Occipital lobe (tissue), 2 donors: ENCODE results near the gene KNDC1. TPM values are rescaled to one million over a fixed set of nuclear protein-coding genes. Genes with fewer than 3 reads are reported as not detected.
"Not testable (repeated sequence)": the region's sequence is repeated elsewhere in the genome, so short reads cannot be mapped to it uniquely, and the experiment has no call there.

Source experiments
- DNase-seq: peaks from one replicate; lab custom pipeline; 2025; lab: John Stamatoyannopoulos, UW
- total RNA-seq: library from RNA; depleted of rRNA; stranded (reverse); fragments of >200 nt; gene quantifications from one replicate; pipeline ENCODE4 v1.2.3, GENCODE V29; 2014

Gene KNDC1
- total RNA-seq, 1 donor from 2014 or later = 5.9 TPM

GRCh38 chr10:133141144-133141957 is 18.7 kb upstream of the KNDC1 start:
- no peak for DNase-seq

GRCh38 chr10:133141958-133142340 is 18.1 kb upstream of the KNDC1 start:
- no peak for DNase-seq

GRCh38 chr10:133142523-133143199 is 17.4 kb upstream of the KNDC1 start:
- DNase-seq = no peak

DNA sequence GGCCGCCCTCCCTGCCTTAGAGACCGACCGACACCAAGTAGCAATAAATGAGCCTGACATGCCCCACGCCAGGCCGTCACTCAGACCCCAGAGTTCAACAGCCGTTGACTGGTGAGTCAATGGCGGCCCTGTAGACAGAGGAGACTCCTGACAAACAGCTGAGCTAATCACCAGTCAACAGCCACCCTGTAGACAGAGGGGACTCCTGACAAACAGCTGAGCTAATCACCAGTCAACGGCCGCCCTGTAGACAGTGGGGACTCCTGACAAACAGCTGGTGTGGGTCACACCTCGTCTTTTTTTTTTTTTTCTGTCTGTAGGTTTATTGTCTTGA is 16.9 kb upstream of the KNDC1 start:
- DNase-seq = no peak

DNA sequence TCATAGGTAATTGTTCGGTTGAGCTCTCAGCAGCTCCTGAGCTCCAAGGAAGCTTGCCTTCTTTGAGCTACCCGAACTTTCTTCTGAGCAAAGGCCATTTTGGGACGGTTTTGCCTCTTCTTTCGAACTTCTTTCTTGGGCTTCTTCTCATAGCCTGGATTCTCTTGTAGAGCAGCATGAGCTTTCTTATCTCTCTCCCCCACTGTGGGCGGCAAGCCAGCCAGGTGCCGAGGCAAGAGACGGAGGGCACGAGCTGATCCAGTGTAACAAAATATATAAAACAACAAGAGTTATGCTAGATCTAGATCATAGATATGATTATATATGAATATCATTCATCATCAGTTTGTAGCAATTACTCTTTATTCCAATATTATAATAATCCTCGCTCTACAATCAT is 16.5 kb upstream of the KNDC1 start:
- no peak for DNase-seq

GRCh38 chr10:133144771-133145170 is 15.2 kb upstream of the KNDC1 start:
- no peak for DNase-seq

GRCh38 chr10:133150226-133150625 is 9.8 kb upstream of the KNDC1 start:
- DNase-seq = no peak

DNA sequence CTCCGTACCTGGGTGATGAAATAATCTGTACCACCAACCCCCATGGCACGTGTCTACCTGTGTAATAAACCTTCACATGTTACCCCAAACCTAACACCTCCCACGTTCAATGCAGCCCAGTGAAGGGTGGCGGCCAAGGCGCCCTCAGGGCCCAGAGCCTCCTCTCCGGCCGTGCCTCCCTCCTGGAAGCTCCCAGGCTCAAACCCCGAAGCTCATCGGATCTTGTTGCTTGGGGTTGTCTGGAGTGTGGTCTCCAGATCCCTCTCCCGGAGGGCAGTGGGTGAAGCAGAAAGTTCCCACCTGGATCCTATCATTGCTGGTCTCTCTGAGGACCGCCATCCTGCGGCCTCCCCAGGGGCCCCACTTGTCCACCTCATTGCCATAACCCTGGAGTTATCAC is 9.4 kb upstream of the KNDC1 start:
- no peak for DNase-seq

DNA sequence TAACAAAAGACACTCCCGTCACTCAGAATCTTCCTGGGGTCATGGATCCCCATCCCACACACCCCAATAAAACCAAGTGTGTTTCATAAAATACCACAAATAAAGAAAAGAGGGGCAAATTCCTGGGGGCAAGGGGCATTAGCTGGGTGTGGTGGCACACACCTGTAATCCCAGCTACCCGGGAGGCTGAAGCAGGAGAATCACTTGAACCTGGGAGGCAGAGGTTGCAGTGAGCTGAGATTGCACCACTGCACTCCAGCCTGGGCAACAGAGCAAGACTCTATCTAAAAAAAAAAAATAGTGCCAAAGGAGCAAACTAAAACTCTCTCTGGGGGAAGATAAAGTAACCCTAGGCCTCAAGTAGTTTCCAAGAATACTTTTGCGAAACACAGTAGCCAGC is 8.9 kb upstream of the KNDC1 start:
- not testable (repeated sequence) for DNase-seq

- no peak for DNase-seq
These were observed 8.5 kb upstream of the KNDC1 start for GRCh38 chr10:133151543-133151972.

DNA sequence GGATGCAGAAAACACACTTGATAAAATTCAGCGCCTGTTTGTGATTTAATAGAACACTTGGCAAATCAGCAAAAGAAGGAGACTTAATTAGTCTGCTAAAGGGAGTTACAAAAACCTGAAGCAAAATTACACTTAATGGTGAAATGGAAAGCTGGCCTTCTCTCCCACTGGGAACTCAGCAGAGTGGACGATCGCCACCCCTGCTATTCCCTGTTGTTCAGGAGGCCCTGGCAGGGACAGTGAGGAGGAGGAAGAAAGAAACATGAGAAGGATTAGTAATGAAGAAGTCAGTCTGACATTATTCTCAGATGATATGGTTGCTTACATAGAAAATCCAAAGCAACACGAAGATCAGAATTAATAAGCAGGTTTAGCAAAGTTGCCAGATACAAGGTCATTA is 5.6 kb upstream of the KNDC1 start:
- no peak for DNase-seq

DNA sequence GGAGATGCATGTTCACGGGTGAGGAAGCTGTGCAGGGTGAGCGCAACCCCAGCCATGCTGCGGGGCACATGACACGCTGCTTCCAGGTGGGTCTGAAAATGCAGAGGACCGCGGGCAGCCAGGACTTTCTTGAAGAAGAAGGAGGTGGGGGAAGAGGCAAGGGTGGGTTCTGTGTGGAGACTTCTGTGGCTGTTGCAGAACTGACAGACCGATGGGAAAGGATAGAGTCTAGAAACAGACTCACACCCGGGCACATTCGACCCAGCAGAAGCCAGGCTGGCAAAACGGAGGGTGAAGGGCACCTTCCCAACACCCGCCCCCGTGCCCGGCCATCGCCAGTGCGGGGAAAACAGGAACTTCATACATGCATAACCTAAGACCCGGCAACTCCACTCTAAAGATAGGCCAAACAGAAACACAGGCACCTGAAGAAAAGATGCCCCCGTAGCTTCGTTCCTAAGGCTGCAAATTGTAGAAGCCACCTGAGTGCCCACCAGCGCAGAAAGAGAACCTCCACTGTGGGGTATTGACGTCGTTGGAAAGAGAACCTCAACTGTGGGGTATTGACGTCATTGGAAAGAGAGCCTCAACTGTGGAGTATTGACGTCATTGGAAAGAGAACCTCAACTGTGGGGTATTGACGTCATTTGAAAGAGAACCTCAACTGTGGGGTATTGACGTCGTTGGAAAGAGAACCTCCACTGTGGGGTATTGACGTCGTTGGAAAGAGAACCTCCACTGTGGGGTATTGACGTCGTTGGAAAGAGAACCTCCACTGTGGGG is 4.8 kb upstream of the KNDC1 start:
- no peak for DNase-seq

DNA sequence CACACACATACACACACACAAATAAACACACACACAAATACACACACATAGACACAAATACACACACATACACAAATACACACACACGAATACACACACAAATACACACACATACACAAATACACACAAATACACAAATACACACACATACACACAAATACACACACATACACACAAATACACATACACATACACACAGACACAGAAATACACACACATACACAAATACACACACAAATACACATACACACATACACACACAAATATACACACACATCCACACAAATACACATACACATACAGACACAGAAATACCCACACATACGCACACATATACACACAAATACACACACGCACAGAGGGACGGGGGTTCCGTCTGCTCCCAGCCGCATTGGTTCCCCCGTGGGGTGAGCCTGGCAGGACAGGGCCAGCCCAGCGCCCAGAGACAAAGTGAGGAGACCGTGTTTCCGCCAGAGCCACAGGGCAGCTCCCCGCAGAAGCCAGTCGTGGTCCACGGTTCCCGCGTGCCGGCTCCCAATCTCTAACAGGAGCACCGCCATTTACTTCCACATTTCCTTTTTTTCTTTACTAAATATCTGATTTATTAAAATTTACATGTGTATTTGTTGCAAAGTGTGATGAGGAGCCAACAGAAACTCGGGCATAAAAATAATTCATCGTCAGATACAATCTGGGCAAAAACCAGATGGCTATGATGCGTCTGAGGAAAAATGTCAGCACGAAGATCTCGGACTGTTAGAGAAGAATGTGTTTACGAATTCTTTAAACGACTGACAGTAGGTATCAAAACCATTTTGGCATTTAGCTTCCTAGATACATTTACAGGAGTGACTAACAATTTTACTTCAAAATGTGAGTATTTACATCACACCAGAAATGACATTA is 3.1 kb upstream of the KNDC1 start:
- no peak for DNase-seq

GRCh38 chr10:133157662-133158436 is 2.2 kb upstream of the KNDC1 start:
- no peak for DNase-seq

DNA sequence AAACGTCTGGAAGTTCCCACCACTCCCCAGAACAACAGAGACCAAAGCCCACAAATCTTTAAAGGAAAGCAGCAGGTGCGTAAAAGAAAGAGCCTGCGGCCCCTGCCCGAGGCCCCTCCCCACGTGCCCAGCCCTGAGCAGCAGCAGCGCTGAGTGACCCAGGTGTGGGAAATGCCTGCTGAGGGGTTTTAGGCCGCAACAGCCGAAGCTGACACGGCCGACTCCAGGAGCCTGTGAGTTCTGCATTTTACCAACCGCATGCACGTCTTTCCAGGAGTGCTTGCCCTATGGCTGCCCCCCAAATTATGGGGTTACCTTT is 1.6 kb upstream of the KNDC1 start:
- no peak for DNase-seq

- no peak for DNase-seq
These were observed 1.0 kb upstream of the KNDC1 start for GRCh38 chr10:133158756-133159610.

DNA sequence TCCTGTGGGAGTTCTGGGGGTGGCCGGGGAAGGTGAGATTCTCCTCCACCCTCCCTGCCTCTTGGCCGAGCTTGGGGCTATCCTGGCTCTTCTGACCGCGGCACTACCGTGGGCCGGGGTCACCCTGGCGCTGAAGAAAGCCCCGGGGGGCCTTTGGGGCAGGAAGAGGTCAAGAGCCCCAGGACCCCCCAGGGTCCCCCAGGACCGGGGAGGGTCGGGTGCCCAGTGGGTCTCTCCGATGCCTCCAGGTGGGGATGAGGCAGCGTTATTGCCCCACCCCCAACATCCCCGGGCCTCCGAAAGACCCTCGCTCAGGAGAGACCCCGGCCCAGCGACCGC is 439 bp upstream of the KNDC1 start:
- no peak for DNase-seq

DNA sequence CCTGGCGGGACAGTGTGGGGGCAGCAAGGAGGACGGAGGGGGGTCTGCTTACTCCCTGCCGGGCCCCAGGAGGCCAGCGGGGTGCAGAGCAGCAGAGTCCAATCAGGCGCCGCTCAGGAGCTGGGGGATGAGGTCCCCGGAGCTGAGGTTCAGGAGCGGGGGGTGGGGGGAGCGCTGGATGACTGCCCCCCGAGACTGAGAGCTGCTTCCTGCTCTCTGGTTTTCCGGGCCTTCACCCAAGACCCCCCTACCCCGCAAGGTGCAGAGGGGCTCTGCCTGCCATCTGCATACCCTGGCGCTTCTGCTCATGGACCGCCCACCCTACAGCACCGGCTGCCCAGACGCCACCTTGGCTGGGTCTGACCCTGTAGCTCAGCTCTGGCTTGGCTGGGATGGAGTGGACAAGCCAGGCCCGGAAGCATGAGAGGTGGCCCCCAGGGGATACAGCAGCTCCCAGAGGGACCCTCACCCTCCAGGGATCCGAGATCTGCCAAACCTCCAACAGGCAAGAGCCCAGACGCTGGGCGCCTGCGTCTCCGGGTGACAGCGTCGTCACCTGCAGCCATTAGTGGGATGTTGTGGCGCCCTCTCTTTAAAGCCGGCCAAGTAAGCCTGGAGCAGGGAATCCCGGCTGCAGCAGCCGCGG is 930 bp downstream of the KNDC1 start:
- DNase-seq = no peak

GRCh38 chr10:133161486-133162109 is 1.6 kb downstream of the KNDC1 start:
- DNase-seq = no peak
